SU-DHL-6 (cell line): ENCODE results near the gene FBXL13.
"Not testable (repeated sequence)": the region's sequence is repeated elsewhere in the genome, so short reads cannot be mapped to it uniquely, and the experiment has no call there.

Experiments
- H2AFZ ChIP-seq: fragments of 200-600 bp; sonication (generic); 2 replicates; pipeline ENCODE4 v1.6.1; 2014; ENCODE audit warnings: low read depth, mild to moderate bottlenecking, moderate library complexity, mixed read lengths, antibody characterized with exemption, low read length; ENCODE audit not compliant: severe bottlenecking
- H3F3A ChIP-seq: fragments of 200-600 bp; shearing (Covaris generic); 2 replicates; pipeline ENCODE4 v1.6.0; 2016; ENCODE audit warnings: antibody characterized with exemption, mild to moderate bottlenecking; ENCODE audit not compliant: insufficient read depth
- H3K27ac ChIP-seq: fragments of 200-600 bp; sonication (generic); 2 replicates; pipeline ENCODE4 v1.5.1; 2016; ENCODE audit warnings: low read depth, mild to moderate bottlenecking, low read length, moderate library complexity, mixed read lengths
- H3K27me3 ChIP-seq: fragments of 200-600 bp; sonication (generic), shearing (Covaris generic); 2 replicates; pipeline ENCODE4 v1.6.0; 2014; ENCODE audit warnings: mild to moderate bottlenecking, low read length
- H3K36me3 ChIP-seq: fragments of 200-600 bp; sonication (generic); 2 replicates; pipeline ENCODE4 v1.6.1; 2014; ENCODE audit warnings: mild to moderate bottlenecking, low read length, mixed read lengths
- H3K4me2 ChIP-seq: fragments of 300-600, 200-600 bp; shearing (Covaris generic), sonication (generic); 2 replicates; pipeline ENCODE4 v1.6.0; 2014; ENCODE audit warnings: low read length, low read depth, mild to moderate bottlenecking; ENCODE audit not compliant: poor library complexity, severe bottlenecking
- H3K4me3 ChIP-seq: fragments of 200-600 bp; sonication (generic); 2 replicates; pipeline ENCODE4 v1.5.1; 2014; ENCODE audit warnings: antibody characterized with exemption, low read length, mild to moderate bottlenecking, mixed read lengths; ENCODE audit not compliant: insufficient read depth, poor library complexity, severe bottlenecking
- H3K79me2 ChIP-seq: fragments of 200-600 bp; sonication (generic); 2 replicates; pipeline ENCODE4 v1.6.1; 2014; ENCODE audit warnings: mild to moderate bottlenecking, low read length, moderate library complexity; ENCODE audit not compliant: insufficient read depth
- H3K9ac ChIP-seq: fragments of 200-600 bp; sonication (generic); 2 replicates; pipeline ENCODE4 v1.7.0; 2014; ENCODE audit warnings: mild to moderate bottlenecking, low read length
- H3K9me2 ChIP-seq: fragments of 200-600 bp; sonication (generic); replicated peaks from 2 replicates; pipeline ENCODE4 v1.6.1; 2014; ENCODE audit warnings: low read length; ENCODE audit not compliant: insufficient read depth
- H3K9me3 ChIP-seq: fragments of 200-600 bp; sonication (generic); 2 replicates; pipeline ENCODE4 v1.6.1; 2014; ENCODE audit warnings: low read length, mixed read lengths; ENCODE audit not compliant: insufficient read depth
- H4K20me1 ChIP-seq: fragments of 200-600 bp; sonication (generic); 2 replicates; pipeline ENCODE4 v1.6.1; 2014; ENCODE audit warnings: low read depth, mild to moderate bottlenecking, antibody characterized with exemption, low read length, moderate library complexity, mixed read lengths
- EZH2phosphoT487 ChIP-seq: fragments of 200-600 bp; sonication (generic), shearing (Covaris generic); conservative IDR thresholded peaks from 2 replicates; pipeline ENCODE4 v1.6.1; 2018; ENCODE audit warnings: mild to moderate bottlenecking, antibody characterized with exemption, low read length, moderate library complexity, mixed read lengths
- TF ChIP-seq, protein P1 (sequence below): fragments of 200-600 bp; sonication (generic); IDR thresholded peaks from one replicate; pipeline ENCODE4 v1.5.1; 2017; ENCODE audit warnings: antibody characterized with exemption, mild to moderate bottlenecking, low read length, moderate library complexity; ENCODE audit not compliant: insufficient read depth, poor library complexity, severe bottlenecking

FBXL13 gene

DNA sequence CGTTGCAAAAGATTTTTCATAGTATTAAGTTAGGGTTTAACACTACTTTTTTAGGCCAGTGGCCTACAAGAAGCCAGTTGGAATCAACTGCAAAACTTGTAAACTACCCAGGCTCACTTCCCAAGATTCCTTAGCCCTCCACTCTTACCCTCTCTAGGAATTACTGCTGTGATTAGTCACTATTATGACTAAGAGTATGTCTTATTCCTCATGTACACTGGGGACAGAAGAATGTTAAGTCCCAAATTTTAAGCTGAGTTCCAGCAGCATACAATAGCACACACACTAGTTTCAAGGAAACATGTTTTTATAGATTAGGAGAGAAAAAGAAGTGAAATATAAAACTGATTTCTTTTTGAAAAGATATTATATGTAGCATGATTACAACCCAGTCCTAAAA, 42.8 kb downstream of the FBXL13 start:
- no peak for TF ChIP-seq EZH2phosphoT487
- TF ChIP-seq, protein P1, sequence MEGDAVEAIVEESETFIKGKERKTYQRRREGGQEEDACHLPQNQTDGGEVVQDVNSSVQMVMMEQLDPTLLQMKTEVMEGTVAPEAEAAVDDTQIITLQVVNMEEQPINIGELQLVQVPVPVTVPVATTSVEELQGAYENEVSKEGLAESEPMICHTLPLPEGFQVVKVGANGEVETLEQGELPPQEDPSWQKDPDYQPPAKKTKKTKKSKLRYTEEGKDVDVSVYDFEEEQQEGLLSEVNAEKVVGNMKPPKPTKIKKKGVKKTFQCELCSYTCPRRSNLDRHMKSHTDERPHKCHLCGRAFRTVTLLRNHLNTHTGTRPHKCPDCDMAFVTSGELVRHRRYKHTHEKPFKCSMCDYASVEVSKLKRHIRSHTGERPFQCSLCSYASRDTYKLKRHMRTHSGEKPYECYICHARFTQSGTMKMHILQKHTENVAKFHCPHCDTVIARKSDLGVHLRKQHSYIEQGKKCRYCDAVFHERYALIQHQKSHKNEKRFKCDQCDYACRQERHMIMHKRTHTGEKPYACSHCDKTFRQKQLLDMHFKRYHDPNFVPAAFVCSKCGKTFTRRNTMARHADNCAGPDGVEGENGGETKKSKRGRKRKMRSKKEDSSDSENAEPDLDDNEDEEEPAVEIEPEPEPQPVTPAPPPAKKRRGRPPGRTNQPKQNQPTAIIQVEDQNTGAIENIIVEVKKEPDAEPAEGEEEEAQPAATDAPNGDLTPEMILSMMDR, result no peak
- no peak overlapping the region for H3K27ac ChIP-seq

DNA sequence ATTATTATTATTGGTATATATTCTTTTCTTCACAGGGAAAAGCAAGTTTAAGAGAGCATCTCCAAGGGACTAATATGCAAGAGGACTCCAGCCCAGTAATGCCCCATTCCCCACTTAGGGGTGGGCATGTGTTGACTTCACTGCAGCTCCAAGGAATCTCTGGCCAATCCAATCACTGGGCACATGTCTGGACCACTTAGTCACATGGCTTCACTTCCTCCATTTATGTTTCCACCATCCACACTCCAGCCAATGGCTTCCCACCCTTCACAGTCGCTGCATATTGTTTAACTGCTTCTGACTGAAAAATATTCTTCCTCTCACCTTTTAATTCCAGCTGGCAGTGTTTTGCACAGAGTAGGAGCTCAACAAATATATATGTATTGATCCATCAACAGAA, 43.6 kb downstream of the FBXL13 start:
- no peak overlapping the region for H3K4me2 ChIP-seq
- H3K79me2 ChIP-seq, result no peaks in the 10 kb centered on the region
- H3F3A ChIP-seq, result no peaks in the 10 kb centered on the region
- H2AFZ ChIP-seq, result no peak overlapping the region
- TF ChIP-seq, protein P1, result no peak
- TF ChIP-seq EZH2phosphoT487, result no peak
- H3K27ac ChIP-seq, result no peak overlapping the region
- no peaks in the 10 kb centered on the region for H3K27me3 ChIP-seq
- H3K9me3 ChIP-seq, result no peaks in the 10 kb centered on the region
- no peaks in the 10 kb centered on the region; the same call in 1 of the 2 replicates for H4K20me1 ChIP-seq
- H3K9ac ChIP-seq, result no peak overlapping the region
- H3K36me3 ChIP-seq, result no peaks in the 10 kb centered on the region
- no peak overlapping the region for H3K4me3 ChIP-seq
- no peaks in the 10 kb centered on the region for H3K9me2 ChIP-seq

More for the DNA sequence above, 42.8 kb downstream of the FBXL13 start:
- no peak overlapping the region for H2AFZ ChIP-seq
- H3K36me3 ChIP-seq, result no peaks in the 10 kb centered on the region
- no peaks in the 10 kb centered on the region for H3K9me3 ChIP-seq
- H3K4me2 ChIP-seq, result no peak overlapping the region
- H3K9me2 ChIP-seq, result no peaks in the 10 kb centered on the region
- no peaks in the 10 kb centered on the region for H3K27me3 ChIP-seq
- H3K4me3 ChIP-seq, result no peak overlapping the region
- H3K9ac ChIP-seq, result no peak overlapping the region
- no peaks in the 10 kb centered on the region; the same call in 1 of the 2 replicates for H4K20me1 ChIP-seq
- H3F3A ChIP-seq, result no peaks in the 10 kb centered on the region
- H3K79me2 ChIP-seq, result no peaks in the 10 kb centered on the region

DNA sequence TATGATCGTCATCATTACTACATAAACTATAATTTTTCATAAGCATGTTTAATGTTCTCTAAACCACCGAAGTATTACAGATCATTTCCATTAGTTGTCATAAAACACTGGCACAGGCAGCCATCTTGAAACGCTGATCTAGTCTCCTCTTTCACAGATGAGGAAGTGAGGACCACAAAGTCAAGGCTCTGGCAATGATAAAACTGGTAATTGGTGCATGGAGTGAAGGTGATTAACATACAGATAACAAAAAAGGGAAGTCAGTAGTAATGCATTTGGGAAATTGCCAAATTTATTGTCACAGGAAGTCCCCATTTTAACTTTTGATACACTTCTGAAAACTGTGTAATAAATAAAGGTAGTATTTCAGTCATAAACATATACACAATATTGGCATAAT, 49.3 kb downstream of the FBXL13 start:
- Histone ChIP-seq H2AFZ (no peak overlapping the region), H3K27ac (no peak overlapping the region), H3K9me2 (no peaks in the 10 kb centered on the region), H3K36me3 (no peaks in the 10 kb centered on the region), H3K27me3 (no peaks in the 10 kb centered on the region), H3K9me3 (no peaks in the 10 kb centered on the region), H4K20me1 (no peaks in the 10 kb centered on the region), H3K9ac (no peak overlapping the region), H3K4me2 (no peak overlapping the region), H3F3A (no peaks in the 10 kb centered on the region), H3K4me3 (no peak overlapping the region), H3K79me2 (no peaks in the 10 kb centered on the region)
- TF ChIP-seq EZH2phosphoT487, result no peak
- TF ChIP-seq, protein P1, result no peak

DNA sequence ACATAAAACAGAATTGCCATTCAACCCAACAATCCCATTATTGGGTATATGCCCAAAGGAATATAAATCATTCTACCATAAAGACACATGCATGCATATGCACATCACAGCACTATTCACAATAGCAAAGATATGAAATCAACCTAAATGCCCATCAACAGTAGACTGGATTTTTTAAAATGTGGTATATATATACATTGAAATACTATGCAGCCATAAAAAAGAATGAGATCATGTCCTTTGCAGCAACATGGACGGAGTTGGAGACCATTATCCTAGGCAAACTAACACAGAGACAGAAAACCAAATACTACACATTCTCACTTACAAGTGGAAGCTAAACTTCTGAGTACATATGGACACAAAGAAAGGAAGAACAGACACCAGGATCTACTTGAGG, 51.0 kb downstream of the FBXL13 start:
- not testable (repeated sequence) for H3K4me3 ChIP-seq, H3F3A ChIP-seq, H2AFZ ChIP-seq

DNA sequence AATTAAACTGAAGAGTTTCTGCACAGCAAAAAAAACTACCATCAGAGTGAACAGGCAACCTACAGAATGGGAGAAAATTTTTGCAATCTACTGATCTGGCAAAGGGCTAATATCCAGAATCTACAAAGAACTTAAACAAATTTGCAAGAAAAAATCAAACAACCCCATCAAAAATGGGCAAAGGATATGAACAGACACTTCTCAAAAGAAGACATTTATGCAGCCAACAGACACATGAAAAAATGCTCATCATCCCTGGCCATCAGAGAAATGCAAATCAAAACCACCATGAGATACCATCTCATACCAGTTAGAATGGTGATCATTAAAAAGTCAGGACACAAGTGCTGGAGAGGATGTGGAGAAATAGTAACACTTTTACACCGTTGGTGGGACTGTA, 53.1 kb downstream of the FBXL13 start:
- H3K9me2 ChIP-seq, H3K79me2 ChIP-seq, H3F3A ChIP-seq, H3K27me3 ChIP-seq, H3K9ac ChIP-seq, H3K4me2 ChIP-seq, H3K9me3 ChIP-seq, H3K4me3 ChIP-seq, H2AFZ ChIP-seq, H3K27ac ChIP-seq, H3K36me3 ChIP-seq, H4K20me1 ChIP-seq: not testable (repeated sequence)

More for the DNA sequence above, 51.0 kb downstream of the FBXL13 start:
- H3K36me3 ChIP-seq, H3K79me2 ChIP-seq, H3K9me3 ChIP-seq, H3K9me2 ChIP-seq, H3K27me3 ChIP-seq, H3K27ac ChIP-seq, H4K20me1 ChIP-seq, H3K4me2 ChIP-seq, H3K9ac ChIP-seq: not testable (repeated sequence)

DNA sequence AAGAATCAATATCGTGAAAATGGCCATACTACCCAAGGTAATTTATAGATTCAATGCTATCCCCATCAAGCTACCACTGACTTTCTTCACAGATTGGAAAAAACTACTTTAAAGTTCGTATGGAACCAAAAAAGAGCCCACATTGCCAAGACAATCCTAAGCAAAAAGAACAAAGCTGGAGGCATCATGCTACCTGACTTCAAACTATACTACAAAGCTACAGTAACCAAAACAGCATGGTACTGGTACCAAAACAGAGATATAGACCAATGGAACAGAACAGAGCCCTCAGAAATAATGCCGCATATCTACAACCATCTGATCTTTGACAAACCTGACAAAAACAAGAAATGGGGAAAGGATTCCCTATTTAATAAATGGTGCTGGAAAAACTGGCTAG, 53.7 kb downstream of the FBXL13 start:
- H3K4me3 ChIP-seq, H3K4me2 ChIP-seq, H3K36me3 ChIP-seq, H2AFZ ChIP-seq, H3K79me2 ChIP-seq, H3K9me3 ChIP-seq, H3K27ac ChIP-seq, H3F3A ChIP-seq, H4K20me1 ChIP-seq, H3K27me3 ChIP-seq, H3K9ac ChIP-seq, H3K9me2 ChIP-seq: not testable (repeated sequence)
